Measurements from ENCODE around the gene RAVER1. TPM values are rescaled to one million over a fixed set of nuclear protein-coding genes. Genes with fewer than 3 reads are reported as not detected.
A peak's percentile ranks its signal among the peaks of the same experiment; 100 is the strongest.

Gene RAVER1
- total and polyA plus RNA-seq, 10 of the 15 experiments (the other 5 are each of a cell fraction or from before 2014, with no cell fraction given): 0.03 to 87.0 (median 12.1) TPM

DNA sequence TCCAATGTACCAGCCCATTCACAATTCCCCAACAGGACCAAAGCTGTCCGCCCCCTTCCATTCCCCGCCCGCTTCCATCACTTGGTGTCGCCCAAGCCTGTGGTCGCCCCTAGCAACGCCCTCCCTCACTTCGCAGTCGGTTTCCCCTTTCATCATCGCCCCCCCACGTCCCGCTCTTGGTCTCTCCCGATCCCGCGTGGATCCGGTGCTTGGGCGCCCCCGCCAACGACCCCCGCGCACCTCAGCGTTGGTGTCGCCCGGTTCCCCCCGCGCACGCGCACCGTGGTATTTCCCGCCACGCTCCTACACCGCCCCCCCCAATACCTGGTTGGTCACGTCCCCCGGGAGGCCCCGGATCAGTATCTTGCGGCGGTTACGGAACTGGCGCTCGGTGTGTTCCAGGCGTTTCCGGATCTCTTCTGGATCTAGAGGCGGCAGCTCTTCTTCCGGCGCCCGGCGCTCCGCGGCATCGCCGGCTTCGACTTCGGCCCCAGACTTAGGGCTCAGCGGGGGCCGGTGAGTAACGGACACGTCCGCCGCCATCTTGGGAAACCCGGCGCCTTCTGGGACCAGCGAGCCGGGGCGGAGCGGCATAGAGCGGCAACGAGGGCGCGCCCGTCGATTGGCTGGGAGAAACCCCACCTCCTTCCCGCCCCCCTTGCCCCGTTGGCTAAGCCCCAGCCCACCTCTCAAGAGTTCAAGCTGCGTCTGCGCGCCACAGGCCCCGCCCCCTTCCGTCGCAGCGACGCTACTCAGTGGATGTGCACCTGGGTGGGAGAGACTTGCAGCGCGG is at the start of gene RAVER1 (continued):
- TF ChIP-seq BRCA1 (IDR thresholded peaks at IDR 0.05; ENCODE audit: low read depth, low read length) (peak; percentile 35; the same call in 1 of the 2 replicates), FOXK2 (IDR thresholded peaks at IDR 0.05) (peak; percentile 97), FOXM1 (IDR thresholded peaks at IDR 0.05; ENCODE audit: low read depth, low read length) (no peak), SPI1 (IDR thresholded peaks at IDR 0.05; ENCODE audit: borderline replicate concordance, insufficient read depth, low read depth, low read length) (0 out of 2 replicates have a peak, but pooled peaks have one; percentile 5), MYB (IDR thresholded peaks at IDR 0.05; ENCODE audit: borderline replicate concordance, low read depth, low read length) (0 out of 2 replicates have a peak, but pooled peaks have one; percentile 39), TCF12 (IDR thresholded peaks at IDR 0.05; ENCODE audit: low read depth, low read length) (no peak), SMAD1 (IDR thresholded peaks at IDR 0.05; ENCODE audit: low read depth, partially characterized antibody) (no peak), CEBPB (IDR thresholded peaks at IDR 0.05; ENCODE audit: borderline replicate concordance in 1 of 2, low read depth in 2 of 2, low read length in 2 of 2) (no peak), KDM1A (IDR thresholded peaks at IDR 0.05; ENCODE audit: borderline replicate concordance) (no peak), NRF1 (conservative IDR thresholded peaks at IDR 0.05; ENCODE audit: low read depth, low read length) (peak; percentile 75), KLF5 (IDR thresholded peaks at IDR 0.05; ENCODE audit: partially characterized antibody) (peak; percentile 98), HCFC1 (IDR thresholded peaks at IDR 0.05; ENCODE audit: low read length) (no peak; the same call in none of the 2 replicates), YBX1 (IDR thresholded peaks at IDR 0.05) (no peak), CBX3 (IDR thresholded peaks at IDR 0.05; ENCODE audit: borderline replicate concordance, low read depth) (no peak)
- TF ChIP-seq, protein P1, sequence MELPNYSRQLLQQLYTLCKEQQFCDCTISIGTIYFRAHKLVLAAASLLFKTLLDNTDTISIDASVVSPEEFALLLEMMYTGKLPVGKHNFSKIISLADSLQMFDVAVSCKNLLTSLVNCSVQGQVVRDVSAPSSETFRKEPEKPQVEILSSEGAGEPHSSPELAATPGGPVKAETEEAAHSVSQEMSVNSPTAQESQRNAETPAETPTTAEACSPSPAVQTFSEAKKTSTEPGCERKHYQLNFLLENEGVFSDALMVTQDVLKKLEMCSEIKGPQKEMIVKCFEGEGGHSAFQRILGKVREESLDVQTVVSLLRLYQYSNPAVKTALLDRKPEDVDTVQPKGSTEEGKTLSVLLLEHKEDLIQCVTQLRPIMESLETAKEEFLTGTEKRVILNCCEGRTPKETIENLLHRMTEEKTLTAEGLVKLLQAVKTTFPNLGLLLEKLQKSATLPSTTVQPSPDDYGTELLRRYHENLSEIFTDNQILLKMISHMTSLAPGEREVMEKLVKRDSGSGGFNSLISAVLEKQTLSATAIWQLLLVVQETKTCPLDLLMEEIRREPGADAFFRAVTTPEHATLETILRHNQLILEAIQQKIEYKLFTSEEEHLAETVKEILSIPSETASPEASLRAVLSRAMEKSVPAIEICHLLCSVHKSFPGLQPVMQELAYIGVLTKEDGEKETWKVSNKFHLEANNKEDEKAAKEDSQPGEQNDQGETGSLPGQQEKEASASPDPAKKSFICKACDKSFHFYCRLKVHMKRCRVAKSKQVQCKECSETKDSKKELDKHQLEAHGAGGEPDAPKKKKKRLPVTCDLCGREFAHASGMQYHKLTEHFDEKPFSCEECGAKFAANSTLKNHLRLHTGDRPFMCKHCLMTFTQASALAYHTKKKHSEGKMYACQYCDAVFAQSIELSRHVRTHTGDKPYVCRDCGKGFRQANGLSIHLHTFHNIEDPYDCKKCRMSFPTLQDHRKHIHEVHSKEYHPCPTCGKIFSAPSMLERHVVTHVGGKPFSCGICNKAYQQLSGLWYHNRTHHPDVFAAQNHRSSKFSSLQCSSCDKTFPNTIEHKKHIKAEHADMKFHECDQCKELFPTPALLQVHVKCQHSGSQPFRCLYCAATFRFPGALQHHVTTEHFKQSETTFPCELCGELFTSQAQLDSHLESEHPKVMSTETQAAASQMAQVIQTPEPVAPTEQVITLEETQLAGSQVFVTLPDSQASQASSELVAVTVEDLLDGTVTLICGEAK (IDR thresholded peaks at IDR 0.05; ENCODE audit: borderline replicate concordance): peak; percentile 51; the same call in 1 of the 2 replicates
- TF ChIP-seq, protein P2, sequence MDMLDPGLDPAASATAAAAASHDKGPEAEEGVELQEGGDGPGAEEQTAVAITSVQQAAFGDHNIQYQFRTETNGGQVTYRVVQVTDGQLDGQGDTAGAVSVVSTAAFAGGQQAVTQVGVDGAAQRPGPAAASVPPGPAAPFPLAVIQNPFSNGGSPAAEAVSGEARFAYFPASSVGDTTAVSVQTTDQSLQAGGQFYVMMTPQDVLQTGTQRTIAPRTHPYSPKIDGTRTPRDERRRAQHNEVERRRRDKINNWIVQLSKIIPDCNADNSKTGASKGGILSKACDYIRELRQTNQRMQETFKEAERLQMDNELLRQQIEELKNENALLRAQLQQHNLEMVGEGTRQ (IDR thresholded peaks at IDR 0.05; ENCODE audit: borderline replicate concordance, low read depth, low read length): no peak
- TF ChIP-seq, protein P3, sequence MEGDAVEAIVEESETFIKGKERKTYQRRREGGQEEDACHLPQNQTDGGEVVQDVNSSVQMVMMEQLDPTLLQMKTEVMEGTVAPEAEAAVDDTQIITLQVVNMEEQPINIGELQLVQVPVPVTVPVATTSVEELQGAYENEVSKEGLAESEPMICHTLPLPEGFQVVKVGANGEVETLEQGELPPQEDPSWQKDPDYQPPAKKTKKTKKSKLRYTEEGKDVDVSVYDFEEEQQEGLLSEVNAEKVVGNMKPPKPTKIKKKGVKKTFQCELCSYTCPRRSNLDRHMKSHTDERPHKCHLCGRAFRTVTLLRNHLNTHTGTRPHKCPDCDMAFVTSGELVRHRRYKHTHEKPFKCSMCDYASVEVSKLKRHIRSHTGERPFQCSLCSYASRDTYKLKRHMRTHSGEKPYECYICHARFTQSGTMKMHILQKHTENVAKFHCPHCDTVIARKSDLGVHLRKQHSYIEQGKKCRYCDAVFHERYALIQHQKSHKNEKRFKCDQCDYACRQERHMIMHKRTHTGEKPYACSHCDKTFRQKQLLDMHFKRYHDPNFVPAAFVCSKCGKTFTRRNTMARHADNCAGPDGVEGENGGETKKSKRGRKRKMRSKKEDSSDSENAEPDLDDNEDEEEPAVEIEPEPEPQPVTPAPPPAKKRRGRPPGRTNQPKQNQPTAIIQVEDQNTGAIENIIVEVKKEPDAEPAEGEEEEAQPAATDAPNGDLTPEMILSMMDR (IDR thresholded peaks at IDR 0.05 in 2 of 3, conservative IDR thresholded peaks at IDR 0.05 in 1 of 3; ENCODE audit: control insufficient read depth in 2 of 3, extremely low read depth in 1 of 3, insufficient read depth in 1 of 3, low read depth in 3 of 3, low read length in 3 of 3): no peak

Measured in GM12878 (cell line).